H1 (cell line): ENCODE measurements around the gene TXNRD2. TPM values are rescaled to one million over a fixed set of nuclear protein-coding genes. Genes with fewer than 3 reads are reported as not detected.

ENCODE experiments used
- MAFK ChIP-seq: IDR thresholded peaks from 2 replicates; pipeline ENCODE4 v1.6.1; 2012; ENCODE audit warnings: low read depth, mild to moderate bottlenecking, improper control_type of control experiment, low read length
- polyA plus RNA-seq, 7 experiments: library from polyadenylated mRNA; depleted of rRNA in 3 of 7; stranded (reverse) in 5 of 7; unstranded in 2 of 7; fragments of >200 nt in 5 of 7; fragments of 200-250 nt in 2 of 7; gene quantifications; 1 replicate in 5 of 7; 2 replicates in 1 of 7; 4 replicates in 1 of 7; pipeline versions ENCODE4 v1.2.1 to v1.2.3, GENCODE V29; 2011 to 2013; ENCODE audit warnings: missing spikeins in 2 of 7, mixed read lengths in 2 of 7
- total RNA-seq: library from RNA; stranded (reverse); fragmentation: NEBNext Ultra II Directional; extraction: Animal tissue kit (Norgen Biotek cat#: 25700); gene quantifications from 2 replicates; pipeline ENCODE4 v1.2.1, GENCODE V29; 2021

The TXNRD2 gene
- total and polyA plus RNA-seq, 2 of the 8 experiments (the other 6 are each of a cell fraction or from before 2014, with no cell fraction given) = 14.8 to 21.9 TPM

DNA sequence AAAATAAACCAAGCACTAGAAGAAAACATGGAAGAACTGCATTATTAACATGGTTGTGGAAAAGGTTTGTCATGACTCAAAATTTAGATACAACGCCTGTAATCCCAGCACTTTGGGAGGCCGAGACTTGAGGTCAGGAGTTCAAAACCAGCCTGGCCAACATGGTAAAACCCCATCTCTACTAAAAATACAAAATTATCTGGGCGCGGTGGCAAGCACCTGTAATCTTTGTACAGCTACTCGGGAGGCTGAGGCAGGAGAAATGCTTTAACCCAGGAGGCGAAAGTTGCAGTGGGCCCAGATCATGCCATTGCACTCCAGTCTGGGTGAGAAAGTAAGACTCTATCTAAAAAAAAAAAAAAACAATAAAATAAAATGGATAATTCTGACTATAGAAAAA lies 110.6 kb downstream of the TXNRD2 start (continued):
- TF ChIP-seq MAFK = no peak
